GM18517 (cell line): ENCODE results near the gene C14orf180.

Experiments
- ATAC-seq: cut with Tn5 transposase; IDR thresholded peaks from one replicate; pipeline ENCODE4 v1.9.1; 2021; ENCODE audit warnings: mild to moderate bottlenecking, moderate library complexity; ENCODE audit not compliant: unreplicated experiment

C14orf180 gene

DNA sequence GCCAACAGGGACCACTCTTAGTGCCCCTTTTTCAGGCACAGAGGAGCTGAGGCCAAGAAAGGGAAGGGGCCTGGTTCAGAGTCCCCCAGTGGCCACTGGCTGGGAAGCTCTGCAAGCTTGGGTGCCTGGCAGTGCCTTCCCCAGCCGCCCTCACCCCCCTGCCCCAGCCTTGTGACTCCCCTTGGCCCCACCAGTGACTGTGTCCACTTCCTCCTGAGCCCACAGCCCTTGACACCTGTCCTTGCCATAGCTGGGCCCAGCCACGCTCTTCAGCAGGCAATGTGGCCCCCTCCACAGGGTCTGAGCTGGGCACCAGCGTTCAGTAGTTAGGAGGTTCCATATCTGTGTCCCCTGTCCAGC is 19.0 kb upstream of the C14orf180 start:
- no peak for ATAC-seq

DNA sequence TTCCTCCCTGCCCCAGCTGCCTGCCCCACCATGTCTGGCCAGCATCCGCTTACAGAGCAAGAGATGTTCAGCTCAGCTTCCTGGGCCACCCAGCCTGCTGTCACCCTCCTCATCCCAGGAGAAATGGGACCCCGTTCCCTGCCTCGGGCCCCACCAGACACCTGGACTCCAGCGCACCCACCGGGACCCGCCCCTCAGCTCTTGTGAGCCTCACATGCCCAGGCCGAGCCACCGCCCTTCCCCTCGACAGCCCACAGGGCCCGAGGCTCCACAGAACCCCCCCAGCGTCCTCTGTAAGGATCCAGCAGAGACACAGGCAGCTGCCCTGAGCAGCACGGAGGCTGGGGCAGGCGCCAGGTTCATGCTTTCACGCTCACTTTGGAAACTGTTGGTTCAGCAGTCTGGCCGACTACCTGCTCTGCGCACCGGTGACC is 18.4 kb upstream of the C14orf180 start:
- no peak for ATAC-seq

DNA sequence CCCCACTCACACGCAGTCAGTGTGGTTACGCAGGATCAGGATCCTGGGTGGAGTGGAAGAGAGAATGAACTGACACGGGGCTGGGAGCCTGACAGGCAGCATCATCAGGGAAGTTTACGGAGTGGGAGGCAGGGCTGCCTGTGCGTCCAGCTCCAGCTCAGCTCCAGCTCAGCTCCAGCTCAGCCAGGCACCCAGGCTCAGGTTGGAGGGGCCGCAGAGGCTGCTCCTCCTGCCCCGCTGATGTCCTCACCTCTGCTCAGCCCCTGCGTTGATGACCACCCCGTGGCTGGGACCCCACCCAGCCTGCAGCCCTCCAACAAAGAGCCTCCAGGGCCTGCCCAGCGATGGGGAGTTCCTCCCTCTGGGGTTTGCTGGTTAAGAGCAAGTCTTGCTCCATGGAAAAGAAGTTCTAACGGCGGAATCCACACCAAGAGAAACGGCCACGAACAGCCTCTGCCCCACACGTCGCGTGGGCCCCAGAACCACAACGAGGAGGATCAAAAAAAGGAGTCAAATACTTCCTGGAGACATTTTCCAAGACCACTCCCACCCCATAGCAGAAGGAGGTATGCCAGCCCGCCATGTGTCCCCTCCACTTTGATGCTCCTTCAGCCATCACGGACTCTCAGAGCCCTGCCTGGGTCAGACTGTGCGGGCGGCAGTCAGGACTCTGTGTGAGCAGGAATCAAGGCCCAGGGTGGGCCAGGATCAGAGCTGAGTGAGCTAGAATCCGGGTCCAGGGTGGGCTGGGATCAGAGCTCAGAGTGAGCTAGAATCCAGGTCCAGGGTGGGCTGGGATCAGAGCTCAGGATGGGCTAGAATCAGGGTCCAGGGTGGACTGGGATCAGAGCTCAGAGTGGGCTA is 17.7 kb upstream of the C14orf180 start:
- no peak for ATAC-seq

GRCh38 chr14:104562606-104563005 is 17.0 kb upstream of the C14orf180 start:
- no peak for ATAC-seq

GRCh38 chr14:104563191-104563741 is 16.3 kb upstream of the C14orf180 start:
- ATAC-seq = no peak

GRCh38 chr14:104563742-104564615 is 15.6 kb upstream of the C14orf180 start:
- ATAC-seq = no peak

DNA sequence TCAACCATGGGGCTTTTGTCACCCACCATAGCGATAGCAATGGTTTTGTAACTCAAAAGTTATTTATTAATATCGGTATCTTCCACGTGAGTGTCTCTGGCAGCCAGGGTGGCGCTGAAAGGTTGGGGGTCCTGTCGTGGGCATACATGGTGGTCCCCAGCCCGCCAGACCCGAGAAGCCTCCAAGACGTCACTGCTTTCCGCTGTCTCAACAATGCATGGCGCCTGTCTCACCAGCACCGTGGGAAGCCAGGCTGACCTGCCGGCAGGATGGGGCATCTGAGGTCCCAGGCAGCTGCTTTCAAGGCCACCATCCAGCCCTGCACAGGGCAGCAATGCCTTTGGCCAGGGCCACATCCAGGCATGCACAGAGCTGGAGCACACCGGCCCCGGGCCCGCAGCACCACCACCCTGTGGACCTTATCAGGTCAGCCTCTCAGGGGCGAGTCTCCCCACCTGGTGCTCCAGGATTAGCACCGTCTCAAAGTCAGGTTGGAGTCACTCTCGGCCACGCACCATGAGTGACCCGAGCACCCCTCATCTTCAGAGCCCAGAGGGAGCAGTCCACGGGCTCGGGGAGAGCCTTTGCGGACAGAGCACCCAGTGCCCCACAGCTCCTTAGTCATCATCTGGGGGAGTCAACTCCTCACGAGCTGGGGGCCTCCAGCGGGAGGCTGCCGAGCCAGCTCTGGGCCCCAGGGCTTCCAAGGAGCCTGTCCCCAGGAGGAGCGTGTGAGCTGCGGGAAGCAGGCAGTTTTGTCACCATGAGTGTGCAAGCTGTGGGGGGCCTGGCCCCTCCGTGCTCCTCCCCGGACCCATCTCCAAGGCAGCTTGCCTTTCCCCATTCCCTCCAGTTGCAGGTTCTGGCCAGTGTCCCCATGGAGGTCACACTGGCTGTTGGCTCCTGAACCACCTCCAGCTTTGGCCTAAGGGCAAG is 14.6 kb upstream of the C14orf180 start:
- no peak for ATAC-seq

DNA sequence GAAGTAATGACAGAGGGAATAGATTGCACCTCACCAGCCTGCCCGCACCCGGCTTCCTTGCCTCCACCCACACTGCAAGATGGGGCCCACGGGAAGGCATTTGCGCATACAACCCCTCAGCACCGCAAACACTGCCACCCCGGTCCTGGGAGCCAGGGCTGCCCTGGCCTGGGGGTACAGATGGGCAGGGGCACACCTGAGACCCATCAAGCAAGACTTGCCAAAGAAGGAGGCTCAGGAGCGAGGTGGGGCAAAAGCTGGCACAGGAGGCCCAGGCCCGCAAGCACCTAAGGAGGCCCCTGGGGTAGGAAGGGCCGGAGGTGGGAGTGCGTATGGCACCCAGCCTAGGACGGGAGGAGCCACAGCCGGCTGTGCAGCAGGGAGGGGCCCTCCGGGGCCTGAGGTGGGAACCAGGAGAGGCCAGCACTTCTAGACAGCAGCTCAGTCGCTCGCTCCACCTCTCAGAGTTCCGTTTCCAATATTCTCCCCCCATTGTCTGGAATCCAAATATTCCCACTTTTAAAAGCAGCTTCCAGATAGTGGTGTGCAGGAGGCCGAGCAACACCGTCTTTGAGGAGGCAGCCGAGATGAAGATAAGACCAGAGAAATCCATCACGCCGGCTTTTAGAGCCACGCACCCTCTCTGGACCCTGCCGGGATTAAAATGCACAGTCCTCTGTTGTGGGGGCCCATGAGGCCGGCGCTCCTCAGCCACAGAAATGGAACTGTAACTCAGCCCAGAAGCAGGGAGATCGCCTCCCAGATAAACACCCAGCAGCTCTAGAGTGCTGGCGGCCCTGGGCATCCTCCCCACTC is 12.2 kb upstream of the C14orf180 start:
- no peak for ATAC-seq

DNA sequence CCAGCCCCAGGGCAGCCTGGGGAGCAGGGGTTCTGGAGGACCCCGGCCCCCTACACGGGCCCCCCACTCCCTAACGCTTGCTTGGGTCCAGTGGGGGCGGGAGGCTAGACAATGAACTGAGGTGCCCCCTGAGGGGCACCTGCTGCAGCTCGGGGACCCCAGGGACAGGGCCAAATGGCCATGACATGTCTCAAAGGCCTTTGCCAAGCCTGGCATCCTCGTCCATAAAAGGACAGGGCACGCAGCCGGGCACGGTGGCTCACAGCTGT is 11.7 kb upstream of the C14orf180 start:
- no peak for ATAC-seq

DNA sequence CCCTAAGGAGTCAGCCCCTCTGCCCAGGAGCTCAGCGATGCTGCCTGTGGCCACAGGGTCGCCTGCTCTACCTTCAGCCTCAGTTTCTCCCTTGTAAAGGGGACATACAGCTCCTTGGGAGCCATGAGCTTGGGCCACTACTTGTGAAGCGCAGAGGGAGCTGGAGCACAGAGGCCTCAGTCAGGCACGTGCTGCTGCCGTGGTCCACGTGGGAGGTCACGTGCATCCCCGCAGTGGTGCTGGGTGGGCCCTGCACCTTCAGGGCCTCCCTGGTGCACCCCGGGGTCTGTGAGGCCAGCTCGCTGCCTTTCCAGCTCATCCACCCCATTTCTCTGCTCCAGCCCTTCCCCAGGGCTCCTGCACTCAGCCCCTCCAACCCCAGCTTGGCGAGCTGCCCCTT is 10.9 kb upstream of the C14orf180 start:
- ATAC-seq = no peak

GRCh38 chr14:104569435-104569834 is 10.1 kb upstream of the C14orf180 start:
- ATAC-seq = no peak

- ATAC-seq = no peak
Measured at GRCh38 chr14:104571246-104571645, 8.3 kb upstream of the C14orf180 start.

DNA sequence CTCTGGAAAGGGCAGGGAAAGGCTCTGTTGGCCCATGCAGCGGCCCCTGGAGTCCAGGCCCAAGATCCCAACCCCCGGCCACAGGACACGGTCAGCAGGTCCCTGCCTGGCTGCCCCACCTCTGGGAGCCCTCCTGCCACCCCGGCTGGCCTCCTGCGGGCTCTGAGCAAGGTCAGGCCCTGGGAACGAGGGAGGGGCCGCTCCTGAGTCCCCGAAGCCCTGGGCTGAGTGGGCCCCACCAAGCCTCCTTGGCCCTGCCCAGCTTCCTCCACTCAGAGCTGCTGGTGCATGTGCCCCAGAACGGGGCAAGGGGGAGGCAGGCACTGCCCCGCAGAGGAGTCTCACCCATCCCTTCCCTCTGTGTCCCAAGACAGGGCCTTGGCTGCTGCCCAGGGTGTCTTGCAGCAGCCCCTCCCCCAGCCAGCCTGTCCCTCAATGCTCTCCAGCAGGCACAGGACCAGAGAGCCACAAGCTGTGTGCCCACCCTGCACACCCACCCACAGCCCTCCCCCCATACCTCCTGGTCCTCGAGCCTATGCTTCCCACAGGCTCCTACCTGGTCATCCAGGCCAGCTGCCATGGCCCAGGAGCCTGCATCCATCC is 7.4 kb upstream of the C14orf180 start:
- ATAC-seq = no peak

DNA sequence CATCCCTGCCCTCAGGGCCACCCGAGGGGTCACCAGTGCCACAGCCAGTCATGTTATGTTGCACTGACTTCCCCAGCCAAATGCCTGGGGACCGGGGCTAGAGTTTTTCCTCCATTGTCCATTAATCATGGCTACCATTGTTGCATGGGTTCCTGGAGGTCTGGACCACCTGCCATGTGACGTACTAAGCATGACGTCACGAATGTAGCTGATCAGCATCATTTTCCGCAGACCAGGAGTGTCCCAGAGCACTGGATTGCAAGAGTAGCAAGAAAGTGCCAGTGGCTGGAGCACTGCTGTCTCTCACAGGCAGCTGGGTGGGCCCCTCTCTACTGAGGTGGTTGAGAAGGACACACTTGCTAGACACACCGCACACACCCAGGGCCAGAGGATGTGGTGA is 6.9 kb upstream of the C14orf180 start:
- no peak for ATAC-seq

- no peak for ATAC-seq
Measured at GRCh38 chr14:104573930-104574329, 5.6 kb upstream of the C14orf180 start.

DNA sequence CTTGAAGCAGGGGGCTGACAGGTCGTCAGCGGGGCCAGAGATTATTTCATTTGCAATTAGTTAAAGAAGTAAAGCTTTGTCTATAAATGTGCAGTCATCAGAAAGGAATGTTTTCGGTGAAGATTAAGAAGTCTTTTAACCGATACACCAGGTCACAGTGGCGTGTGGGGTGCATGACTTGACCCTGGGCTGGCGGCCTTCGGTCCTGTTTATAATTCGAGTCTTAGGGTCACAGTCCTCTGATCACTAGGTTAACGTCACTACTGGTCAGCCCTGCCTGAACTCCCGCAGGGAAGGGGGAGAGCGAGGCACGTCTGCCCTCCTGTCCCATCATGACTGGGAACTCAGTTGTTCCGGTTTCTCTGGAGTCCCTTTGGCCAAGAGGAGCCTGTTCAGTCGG is 5.0 kb upstream of the C14orf180 start:
- no peak for ATAC-seq

- ATAC-seq = no peak
Measured at GRCh38 chr14:104574978-104575583, 4.5 kb upstream of the C14orf180 start.

DNA sequence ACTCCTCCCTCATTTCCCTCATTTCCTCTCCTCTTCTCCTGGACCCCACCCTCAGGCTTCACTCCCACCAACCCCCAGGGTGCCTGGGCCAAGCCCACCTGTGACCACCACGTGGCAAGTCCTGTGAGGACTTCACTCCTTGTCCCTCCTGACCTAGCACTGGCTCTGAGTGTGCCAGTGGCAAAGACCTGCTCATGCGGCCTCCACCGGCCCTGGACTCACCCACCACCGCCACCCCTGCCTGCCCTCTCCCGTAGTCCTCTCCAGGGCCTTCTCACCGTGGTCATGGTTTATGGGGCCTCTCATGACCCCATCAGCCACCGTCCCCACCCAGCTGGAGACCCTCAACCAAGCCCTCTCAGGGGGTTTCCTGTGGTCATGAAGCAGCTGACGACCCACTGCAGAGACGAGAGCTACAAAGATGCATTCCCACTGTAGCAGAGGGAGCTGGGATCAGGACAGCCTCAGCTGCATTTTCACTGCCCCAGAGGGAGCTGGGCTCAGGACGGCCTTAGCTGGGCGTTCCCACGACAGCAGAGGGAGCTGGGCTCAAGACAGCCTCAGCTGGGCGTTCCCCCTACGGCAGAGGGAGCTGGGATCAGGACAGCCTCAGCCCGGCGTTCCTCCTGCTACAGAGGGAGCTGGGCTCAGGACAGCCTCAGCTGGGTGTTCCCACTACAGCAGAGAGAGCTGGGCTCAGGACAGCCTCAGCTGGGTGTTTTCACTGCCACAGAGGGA is 3.2 kb upstream of the C14orf180 start:
- no peak for ATAC-seq

DNA sequence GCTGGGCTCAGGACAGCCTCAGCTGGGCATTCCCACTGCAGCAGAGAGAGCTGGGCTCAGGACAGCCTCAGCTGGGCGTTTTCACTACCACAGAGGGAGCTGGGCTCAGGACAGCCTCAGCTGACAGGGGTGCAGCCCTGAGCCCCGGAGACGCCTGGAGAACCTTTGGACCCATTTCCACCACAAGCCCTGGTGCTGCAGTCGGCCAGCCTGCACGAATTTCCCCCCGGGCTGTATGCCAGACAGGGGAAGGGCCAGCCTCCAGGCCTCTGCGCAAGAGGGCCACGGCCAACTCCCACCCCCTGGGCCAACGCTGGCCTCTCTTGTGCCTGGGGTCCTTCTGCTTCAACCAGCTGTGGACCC is 2.6 kb upstream of the C14orf180 start:
- no peak for ATAC-seq
